GM10847 (cell line): ENCODE measurements around the gene EIF5B.

Experiments used
- POLR2A ChIP-seq: IDR thresholded peaks from 2 replicates; pipeline ENCODE4 v1.6.1; 2011; ENCODE audit not compliant: insufficient read length; ENCODE audit errors: extremely low read depth

The EIF5B gene

DNA sequence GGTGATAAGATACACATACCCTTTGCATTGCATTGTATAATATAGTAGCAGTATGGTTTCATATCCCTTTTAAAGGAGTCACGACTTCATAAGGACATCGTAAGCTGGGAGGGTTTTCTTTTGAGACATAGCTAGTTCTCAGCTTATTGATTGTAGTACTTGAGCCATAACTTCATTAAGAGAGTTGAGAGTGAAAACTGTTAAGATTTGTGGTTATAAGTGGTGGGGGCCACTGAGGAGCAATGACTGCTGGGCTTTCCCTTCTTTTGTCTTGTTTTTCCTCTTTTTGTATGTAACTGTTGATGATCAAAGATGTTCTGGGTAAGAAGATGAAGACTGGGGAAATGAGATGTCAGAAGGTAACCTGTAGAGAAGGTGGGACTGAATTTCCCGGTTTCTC lies 11.0 kb downstream of the EIF5B start:
- no peak for TF ChIP-seq POLR2A

DNA sequence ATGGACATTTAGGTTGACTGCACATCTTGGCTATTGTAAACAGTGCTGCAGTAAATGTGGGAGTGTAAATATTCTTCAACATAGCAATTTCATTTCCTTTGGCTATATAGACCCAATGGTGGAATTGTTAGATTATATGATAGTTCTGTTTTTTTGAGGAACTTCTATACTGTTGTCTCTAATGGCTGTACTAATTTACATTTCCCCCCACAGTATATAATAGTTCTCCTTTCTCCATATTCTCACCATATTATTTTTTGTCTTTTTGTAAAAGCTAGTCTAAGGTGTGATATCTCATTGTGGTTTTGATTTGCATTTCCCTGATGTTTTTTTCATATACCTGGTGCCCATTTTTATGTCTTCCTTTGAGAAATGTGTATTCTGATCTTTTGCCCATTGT lies 13.0 kb downstream of the EIF5B start:
- TF ChIP-seq POLR2A: no peak

DNA sequence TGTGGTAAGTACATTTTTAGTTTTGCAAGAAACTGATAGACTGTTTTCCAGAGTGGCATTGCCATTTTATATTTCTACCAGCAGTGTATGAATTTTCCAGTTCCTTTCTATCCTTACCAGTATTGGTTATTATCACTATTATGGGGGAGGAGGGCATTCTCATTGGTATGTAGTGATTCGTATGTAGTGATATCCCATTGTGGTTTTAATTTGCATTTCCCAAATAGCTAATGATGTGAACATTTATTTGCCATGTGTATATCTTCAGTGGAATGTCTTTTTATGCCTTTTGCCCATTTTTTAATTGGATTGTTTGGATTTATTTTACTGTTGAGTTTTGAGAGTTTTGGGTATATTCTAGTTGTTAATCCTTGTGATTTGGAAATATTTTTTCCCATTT lies 16.9 kb downstream of the EIF5B start:
- no peak for TF ChIP-seq POLR2A

DNA sequence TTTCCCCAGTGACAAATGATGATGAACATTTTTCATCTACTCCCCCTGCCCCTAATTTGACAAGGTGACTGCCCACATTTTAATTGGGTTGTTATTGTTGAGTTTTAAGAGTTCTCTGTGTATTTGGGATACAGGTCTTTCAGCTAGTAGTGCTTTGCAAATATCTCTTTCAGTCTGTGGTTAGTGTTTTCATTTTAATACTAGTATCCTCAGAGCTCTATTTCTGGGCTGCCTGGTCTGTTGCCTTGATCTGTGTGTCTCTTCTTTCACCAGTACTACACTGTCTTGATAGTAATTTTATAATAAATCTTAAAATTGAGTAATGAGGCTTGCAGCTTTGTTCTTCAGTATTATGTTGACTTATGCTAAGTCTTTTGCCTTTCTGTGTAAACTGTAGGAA lies 19.7 kb downstream of the EIF5B start:
- no peak for TF ChIP-seq POLR2A

DNA sequence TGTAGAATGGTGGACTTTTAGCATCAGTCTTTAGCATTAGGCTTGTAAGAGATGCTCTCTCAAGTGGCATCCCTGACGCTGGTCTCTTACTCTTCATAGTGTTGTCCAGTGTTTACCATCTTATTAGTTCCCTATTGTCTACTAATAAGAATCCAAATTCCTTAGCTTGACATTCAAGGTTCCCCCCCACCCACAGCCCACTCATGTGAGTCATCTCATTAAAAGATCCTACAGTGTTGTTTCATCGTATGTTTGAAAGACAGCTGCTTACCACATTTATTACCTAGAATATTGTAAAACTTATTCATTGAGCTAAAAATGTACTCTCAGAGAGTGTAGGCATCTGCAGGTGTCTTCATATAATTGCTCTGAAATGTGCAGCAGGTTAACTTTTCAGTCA lies 28.5 kb downstream of the EIF5B start:
- no peak for TF ChIP-seq POLR2A

DNA sequence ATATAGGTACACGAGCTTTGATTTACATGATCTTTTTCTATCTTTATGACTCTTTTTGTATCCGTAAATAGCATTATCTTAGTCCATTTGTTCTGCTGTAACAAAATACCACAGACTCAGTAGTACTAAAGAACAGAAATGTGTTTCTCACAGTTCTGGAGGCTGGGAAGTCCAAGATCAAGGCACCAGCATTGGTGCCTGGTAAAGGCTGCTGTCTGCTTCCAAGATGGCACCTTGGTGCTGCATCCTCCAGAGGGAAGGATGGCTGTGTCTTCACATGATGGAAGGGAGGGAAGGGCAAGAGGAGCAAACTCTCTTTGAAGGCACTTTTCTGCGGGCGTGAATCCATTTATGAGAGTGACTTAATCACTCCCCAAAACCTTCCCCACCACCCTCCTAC lies 36.0 kb downstream of the EIF5B start:
- no peak for TF ChIP-seq POLR2A

DNA sequence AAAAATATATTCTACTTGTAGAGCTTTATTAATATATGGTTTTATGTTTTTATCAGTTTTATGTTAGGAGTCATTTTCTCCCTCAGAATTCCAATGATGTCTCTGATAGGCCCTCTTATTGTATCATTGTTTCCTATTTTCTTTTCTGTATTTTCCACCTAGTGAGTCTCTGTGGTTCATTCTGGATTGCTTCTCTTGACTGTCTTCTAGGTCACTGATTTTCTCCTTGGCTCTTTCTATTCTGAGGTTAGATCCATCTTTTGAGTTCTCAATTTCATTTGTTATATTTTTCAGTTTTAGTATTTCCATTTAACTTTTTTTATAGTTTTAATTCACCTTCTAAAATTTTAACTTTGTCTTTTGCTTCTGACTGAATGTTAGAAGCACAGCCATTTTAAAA lies 37.6 kb downstream of the EIF5B start:
- TF ChIP-seq POLR2A: no peak

DNA sequence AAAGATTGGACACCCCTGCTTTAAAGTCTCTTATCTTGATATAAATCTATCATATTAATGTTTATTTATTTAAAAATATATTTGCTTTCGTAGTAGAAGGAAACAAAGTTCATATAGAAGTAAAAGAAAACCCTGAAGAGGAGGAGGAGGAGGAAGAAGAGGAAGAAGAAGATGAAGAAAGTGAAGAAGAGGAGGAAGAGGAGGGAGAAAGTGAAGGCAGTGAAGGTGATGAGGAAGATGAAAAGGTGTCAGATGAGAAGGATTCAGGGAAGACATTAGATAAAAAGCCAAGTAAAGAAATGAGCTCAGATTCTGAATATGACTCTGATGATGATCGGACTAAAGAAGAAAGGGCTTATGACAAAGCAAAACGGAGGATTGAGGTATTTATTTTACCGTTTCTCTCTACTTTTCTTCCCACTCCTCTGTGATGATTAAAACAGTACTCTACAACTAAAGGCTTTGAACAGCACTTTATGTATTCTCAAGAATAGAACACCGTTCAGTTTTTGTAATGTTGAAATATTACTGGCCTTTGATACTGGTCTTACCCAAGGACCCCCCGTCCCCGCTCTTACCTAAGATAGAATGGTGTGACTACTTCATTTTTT lies 39.2 kb downstream of the EIF5B start:
- TF ChIP-seq POLR2A: no peak

DNA sequence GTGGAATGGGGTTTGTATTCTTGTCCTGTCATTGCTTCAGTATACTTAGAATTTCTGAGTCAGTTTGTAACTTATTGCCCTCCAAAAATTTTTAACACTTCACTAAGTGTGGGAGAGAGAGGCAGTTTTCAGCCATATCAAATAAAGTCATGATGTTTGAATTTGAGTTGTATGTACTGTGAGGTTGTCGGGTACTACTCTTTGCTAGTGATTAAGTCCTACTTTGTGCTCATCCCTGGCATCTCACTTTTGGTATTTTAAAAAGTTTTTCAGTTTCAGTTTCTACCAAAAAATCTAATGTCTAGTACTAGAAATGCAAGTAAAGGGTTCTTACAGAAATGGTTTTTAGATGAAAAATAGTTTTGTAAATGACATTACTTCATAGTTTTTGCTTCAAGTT lies 40.7 kb downstream of the EIF5B start:
- TF ChIP-seq POLR2A: no peak

DNA sequence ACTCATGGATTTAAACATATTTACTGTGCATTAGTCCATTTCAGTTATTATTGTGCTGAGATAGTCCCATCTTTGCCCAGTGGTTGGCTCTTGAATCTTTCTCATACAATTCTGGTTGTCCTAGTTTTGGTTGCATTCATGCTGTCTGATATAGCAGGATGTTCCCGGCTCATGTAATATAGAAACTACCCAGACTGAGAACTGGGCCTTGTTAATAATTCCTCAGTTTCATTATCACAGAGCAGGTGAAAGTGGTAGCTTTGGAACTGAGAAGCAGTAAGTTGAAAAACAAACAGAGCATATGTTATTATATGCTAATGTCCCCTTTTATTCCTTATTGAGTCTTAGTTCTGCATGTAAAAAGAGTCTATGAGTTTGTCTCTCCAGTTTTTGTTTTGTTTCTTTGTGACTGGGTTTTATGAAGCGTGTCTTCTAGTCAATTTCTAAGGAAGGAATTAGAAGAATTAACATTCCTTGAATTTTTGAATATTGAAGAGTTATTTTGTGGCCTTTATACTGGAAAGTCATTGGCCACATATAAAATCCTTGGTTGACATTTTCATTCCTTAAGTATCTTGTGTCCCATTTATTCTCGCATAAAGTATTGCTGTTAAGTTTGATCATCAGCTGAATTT lies 43.3 kb downstream of the EIF5B start:
- TF ChIP-seq POLR2A: no peak

DNA sequence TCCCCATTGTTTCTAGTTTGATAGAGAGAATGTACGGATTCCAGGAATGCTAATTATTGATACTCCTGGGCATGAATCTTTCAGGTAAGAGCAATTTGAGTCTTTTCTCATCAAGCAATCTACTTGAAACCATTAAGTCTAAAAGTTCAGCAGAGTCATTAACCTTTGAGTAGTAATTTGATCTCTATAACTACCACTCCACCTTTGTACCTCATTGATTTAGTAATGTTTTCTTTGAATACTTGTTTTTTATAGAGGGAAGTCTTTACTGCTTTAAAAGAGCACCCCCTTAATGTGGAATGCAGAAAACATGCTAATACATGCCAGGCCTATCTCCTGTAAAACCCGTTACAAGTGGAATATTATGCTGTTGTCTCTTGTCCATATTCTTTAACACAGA lies 45.0 kb downstream of the EIF5B start:
- no peak for TF ChIP-seq POLR2A

DNA sequence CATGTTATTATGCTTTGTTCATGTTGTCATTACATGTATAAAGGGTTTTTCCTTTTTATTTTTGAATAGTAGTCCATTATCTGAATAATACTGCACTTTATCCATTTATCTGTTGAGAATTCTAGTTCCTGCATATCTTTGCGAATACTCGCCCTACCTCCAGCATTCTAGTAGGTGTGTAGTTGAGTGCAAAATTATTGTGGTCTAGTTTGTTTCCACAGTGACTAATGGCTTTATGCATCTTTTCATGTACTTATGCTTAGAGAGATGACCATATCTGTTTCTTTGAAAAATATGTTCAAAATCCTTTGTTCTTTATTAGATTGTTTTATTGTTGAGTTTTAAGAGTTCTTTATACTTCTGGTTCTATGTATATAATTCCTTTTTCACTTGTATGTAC lies 48.8 kb downstream of the EIF5B start:
- no peak for TF ChIP-seq POLR2A

DNA sequence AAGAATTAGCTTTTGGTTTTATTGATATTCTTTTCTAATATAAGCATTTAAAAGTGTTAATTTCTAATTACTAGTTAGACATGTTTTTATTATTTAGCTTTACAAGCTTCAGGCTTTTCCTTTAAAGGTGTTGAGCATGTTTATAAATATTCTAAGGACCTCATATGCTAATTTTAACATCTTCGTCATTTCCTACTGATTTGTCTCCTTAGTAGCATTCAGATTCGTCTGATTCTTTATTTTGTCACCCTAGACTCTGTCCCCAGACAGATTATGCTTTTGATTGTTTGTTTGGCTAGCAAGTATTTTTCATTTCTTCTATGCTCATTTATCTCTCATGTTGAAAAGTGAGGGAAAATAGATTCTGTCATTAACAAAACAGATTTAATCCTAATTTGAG lies 51.7 kb downstream of the EIF5B start:
- TF ChIP-seq POLR2A: no peak

DNA sequence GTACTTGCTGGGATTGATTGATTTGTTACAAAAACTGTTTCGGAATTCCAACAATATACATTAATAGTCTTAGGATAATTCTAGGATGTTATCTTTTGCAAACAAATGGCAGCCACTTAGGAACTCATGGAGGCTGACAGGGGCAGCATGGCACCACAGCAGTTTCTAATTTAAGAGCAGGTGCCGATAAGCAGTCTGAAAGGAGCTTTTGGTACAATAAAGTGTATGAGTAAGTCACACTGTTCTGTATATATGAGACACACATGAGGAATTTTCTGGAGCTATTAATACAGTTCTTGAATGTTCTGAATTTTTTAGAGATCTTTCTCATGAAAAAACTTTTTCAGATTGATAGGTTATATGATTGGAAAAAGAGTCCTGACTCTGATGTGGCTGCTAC lies 52.2 kb downstream of the EIF5B start:
- TF ChIP-seq POLR2A: no peak

DNA sequence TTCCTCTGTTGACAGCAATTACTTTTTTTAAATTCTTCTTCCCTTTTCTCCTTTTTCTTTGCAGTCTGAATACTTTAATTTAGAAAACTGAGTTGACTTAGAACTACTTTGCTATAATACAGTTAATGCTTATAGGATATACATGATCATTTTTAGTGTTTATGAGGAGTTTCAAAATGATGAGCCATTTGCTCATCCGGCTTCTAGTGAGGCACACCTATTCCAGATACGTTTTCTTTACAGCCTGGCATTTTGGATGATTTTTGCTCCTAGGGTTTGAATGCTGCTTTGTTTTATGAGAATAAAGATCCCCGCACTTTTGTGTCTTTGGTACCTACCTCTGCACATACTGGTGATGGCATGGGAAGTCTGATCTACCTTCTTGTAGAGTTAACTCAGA lies 52.8 kb downstream of the EIF5B start:
- TF ChIP-seq POLR2A: no peak

DNA sequence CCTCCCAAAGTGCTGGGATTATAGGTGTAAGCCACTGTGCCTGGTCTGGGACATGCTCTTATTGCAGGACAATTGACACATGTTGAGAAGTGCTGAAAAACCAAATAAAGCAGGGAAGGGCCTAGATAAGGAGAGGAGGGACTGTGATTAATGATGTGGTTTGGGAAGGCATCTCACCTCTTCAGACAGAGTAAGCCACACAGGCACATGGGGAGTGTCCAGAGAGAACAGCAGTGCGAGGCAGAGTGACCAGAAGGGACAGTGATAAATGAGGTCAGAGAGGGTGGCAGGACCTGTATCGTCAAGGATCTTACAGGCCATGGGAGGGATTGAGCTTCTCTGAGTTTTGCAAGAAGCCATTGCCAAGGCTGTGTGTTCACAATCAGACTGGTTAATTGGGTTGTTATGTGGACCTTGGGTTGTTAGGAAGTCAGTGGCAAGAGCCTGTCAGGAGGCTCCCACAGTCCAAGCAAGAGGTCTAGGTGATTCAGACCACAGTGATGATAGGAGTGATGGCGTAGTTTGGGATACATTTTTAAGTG lies 58.5 kb downstream of the EIF5B start:
- no peak for TF ChIP-seq POLR2A
